HepG2 (cell line): ENCODE measurements around the gene ZFP69. TPM values are rescaled to one million over a fixed set of nuclear protein-coding genes. Genes with fewer than 3 reads are reported as not detected.

Experiments used
- CENPX ChIP-seq: sonication (generic); formaldehyde crosslinking; IDR thresholded peaks from 2 replicates; pipeline ENCODE4 v1.9.0; 2021; ENCODE audit warnings: mild to moderate bottlenecking, missing genetic modification reagents, moderate library complexity
- CHCHD3 ChIP-seq: sonication (generic); formaldehyde crosslinking; IDR thresholded peaks from 2 replicates; pipeline ENCODE4 v1.8.0; 2022; ENCODE audit warnings: mild to moderate bottlenecking, missing genetic modification reagents, moderate library complexity
- GLI4 ChIP-seq: sonication (generic); formaldehyde crosslinking; IDR thresholded peaks from 2 replicates; pipeline ENCODE4 v1.5.1; 2020; ENCODE audit warnings: missing genetic modification reagents, mild to moderate bottlenecking, moderate library complexity, borderline replicate concordance
- GPN1 ChIP-seq: sonication (generic); formaldehyde crosslinking; IDR thresholded peaks from 2 replicates; pipeline ENCODE4 v1.5.1; 2020; ENCODE audit warnings: missing genetic modification reagents, borderline replicate concordance
- POLR2G ChIP-seq: fragments of 200-400 bp; formaldehyde crosslinking; IDR thresholded peaks from 2 replicates; pipeline ENCODE4 v1.6.1; 2018; ENCODE audit warnings: mild to moderate bottlenecking, low read depth, low read length, moderate library complexity
- SCMH1 ChIP-seq: sonication (generic); formaldehyde crosslinking; IDR thresholded peaks from 2 replicates; pipeline ENCODE4 v1.9.0; 2021; ENCODE audit warnings: missing genetic modification reagents, mild to moderate bottlenecking, borderline replicate concordance
- polyA plus RNA-seq, 8 experiments: library from polyadenylated mRNA; depleted of rRNA in 3 of 8; stranded (reverse) in 7 of 8; unstranded in 1 of 8; fragments of >200 nt; fragmentation: Illumina TruSeq in 4 of 8; extraction: Trizol in 4 of 8; gene quantifications; 2 replicates each; pipeline versions ENCODE4 v1.2.1 to v1.2.3, GENCODE V29; 2011 to 2016; ENCODE audit warnings: low read depth in 4 of 8, missing spikeins in 1 of 8, mixed read lengths in 1 of 8; ENCODE audit not compliant: insufficient read depth in 1 of 8
- total RNA-seq, 5 experiments: library from RNA; depleted of rRNA; stranded (reverse); fragments of >200 nt; fragmentation: Illumina TruSeq; extraction: Trizol; gene quantifications; 2 replicates each; pipeline ENCODE4 v1.2.3, GENCODE V29; 2016; ENCODE audit warnings: low read depth in 1 of 5
- TF ChIP-seq, protein P1 (sequence below), 2 experiments: IDR thresholded peaks; 2 replicates each; pipeline ENCODE4 v1.6.1; 2011 to 2012; ENCODE audit warnings: low read length in 2 of 2, borderline replicate concordance in 1 of 2, low read depth in 1 of 2, mild to moderate bottlenecking in 1 of 2, moderate library complexity in 1 of 2
- TF ChIP-seq, protein P2 (sequence below): sonication (generic); formaldehyde crosslinking; IDR thresholded peaks from 2 replicates; pipeline ENCODE4 v1.5.0; 2020; ENCODE audit warnings: mild to moderate bottlenecking, missing genetic modification reagents
- TF ChIP-seq, protein P3 (sequence below): sonication (generic); formaldehyde crosslinking; IDR thresholded peaks from 2 replicates; pipeline ENCODE4 v1.5.0; 2020; ENCODE audit warnings: mild to moderate bottlenecking, missing genetic modification reagents
- TF ChIP-seq, protein P4 (sequence below): IDR thresholded peaks from 2 replicates; pipeline ENCODE4 v1.6.1; 2016; ENCODE audit warnings: low read depth

Gene ZFP69
- total and polyA plus RNA-seq, 2 of the 13 experiments (the other 11 are each of a cell fraction or from before 2014, with no cell fraction given), result 2.6 to 5.6 TPM

DNA sequence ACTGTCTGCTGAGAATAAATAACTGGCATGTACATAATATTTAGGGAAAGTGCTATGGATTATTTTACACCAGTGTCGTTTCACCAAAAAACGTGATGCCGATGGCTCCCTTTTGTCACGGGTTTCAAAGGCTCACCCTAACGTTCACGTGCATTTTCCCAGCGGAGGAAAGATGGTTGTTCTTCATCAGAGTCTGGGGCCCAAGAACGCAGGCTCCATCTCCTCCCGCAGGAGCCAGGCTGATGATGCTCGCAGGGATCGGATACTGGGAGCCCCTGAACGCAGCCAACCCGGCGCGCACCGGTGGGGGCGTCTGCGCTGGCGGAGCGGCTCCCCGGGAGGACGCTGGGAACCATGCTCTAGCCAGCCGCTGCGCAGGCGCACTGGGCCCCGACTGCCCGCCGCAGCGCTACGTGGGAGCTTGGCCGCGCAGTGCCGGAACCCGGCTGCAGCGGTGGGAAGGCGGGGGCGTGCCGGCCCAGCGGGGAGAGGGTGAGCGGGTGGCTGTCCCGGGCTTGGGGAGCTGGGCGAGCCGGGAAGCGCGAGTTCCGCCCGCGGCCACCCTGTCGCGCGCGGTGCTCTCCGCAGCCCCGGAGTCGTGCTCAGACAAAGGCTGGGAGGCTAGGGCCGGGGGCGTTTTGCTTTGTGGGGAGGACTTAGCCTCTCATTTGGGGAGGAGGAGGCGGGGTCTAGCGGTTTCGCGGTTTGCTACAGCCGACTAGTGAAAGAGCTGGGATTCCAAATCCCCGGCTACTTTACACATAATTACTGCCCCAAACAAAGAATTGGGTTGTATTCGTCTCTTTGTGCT is 27.2 kb upstream of the ZFP69 start, which contains the start of gene ZFP69B (continued):
- TF ChIP-seq GPN1 (CRISPR knock-in tag) (no peak), CHCHD3 (CRISPR knock-in tag) (0 out of 2 replicates have a peak, but pooled peaks have one; percentile 39), SCMH1 (CRISPR knock-in tag) (no peak), CENPX (CRISPR knock-in tag) (no peak), POLR2G (peak; percentile 86), GLI4 (CRISPR knock-in tag) (0 out of 2 replicates have a peak, but pooled peaks have one; percentile 78)
- TF ChIP-seq, protein P1, sequence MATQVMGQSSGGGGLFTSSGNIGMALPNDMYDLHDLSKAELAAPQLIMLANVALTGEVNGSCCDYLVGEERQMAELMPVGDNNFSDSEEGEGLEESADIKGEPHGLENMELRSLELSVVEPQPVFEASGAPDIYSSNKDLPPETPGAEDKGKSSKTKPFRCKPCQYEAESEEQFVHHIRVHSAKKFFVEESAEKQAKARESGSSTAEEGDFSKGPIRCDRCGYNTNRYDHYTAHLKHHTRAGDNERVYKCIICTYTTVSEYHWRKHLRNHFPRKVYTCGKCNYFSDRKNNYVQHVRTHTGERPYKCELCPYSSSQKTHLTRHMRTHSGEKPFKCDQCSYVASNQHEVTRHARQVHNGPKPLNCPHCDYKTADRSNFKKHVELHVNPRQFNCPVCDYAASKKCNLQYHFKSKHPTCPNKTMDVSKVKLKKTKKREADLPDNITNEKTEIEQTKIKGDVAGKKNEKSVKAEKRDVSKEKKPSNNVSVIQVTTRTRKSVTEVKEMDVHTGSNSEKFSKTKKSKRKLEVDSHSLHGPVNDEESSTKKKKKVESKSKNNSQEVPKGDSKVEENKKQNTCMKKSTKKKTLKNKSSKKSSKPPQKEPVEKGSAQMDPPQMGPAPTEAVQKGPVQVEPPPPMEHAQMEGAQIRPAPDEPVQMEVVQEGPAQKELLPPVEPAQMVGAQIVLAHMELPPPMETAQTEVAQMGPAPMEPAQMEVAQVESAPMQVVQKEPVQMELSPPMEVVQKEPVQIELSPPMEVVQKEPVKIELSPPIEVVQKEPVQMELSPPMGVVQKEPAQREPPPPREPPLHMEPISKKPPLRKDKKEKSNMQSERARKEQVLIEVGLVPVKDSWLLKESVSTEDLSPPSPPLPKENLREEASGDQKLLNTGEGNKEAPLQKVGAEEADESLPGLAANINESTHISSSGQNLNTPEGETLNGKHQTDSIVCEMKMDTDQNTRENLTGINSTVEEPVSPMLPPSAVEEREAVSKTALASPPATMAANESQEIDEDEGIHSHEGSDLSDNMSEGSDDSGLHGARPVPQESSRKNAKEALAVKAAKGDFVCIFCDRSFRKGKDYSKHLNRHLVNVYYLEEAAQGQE (IDR thresholded peaks at IDR 0.05; ENCODE audit: borderline replicate concordance in 1 of 2, low read depth in 1 of 2, low read length in 2 of 2), result no peak
- TF ChIP-seq, protein P2, sequence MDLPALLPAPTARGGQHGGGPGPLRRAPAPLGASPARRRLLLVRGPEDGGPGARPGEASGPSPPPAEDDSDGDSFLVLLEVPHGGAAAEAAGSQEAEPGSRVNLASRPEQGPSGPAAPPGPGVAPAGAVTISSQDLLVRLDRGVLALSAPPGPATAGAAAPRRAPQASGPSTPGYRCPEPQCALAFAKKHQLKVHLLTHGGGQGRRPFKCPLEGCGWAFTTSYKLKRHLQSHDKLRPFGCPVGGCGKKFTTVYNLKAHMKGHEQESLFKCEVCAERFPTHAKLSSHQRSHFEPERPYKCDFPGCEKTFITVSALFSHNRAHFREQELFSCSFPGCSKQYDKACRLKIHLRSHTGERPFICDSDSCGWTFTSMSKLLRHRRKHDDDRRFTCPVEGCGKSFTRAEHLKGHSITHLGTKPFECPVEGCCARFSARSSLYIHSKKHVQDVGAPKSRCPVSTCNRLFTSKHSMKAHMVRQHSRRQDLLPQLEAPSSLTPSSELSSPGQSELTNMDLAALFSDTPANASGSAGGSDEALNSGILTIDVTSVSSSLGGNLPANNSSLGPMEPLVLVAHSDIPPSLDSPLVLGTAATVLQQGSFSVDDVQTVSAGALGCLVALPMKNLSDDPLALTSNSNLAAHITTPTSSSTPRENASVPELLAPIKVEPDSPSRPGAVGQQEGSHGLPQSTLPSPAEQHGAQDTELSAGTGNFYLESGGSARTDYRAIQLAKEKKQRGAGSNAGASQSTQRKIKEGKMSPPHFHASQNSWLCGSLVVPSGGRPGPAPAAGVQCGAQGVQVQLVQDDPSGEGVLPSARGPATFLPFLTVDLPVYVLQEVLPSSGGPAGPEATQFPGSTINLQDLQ (CRISPR knock-in tag), result no peak
- TF ChIP-seq, protein P3, sequence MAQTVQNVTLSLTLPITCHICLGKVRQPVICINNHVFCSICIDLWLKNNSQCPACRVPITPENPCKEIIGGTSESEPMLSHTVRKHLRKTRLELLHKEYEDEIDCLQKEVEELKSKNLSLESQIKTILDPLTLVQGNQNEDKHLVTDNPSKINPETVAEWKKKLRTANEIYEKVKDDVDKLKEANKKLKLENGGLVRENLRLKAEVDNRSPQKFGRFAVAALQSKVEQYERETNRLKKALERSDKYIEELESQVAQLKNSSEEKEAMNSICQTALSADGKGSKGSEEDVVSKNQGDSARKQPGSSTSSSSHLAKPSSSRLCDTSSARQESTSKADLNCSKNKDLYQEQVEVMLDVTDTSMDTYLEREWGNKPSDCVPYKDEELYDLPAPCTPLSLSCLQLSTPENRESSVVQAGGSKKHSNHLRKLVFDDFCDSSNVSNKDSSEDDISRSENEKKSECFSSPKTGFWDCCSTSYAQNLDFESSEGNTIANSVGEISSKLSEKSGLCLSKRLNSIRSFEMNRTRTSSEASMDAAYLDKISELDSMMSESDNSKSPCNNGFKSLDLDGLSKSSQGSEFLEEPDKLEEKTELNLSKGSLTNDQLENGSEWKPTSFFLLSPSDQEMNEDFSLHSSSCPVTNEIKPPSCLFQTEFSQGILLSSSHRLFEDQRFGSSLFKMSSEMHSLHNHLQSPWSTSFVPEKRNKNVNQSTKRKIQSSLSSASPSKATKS (CRISPR knock-in tag), result no peak
- TF ChIP-seq, protein P4, sequence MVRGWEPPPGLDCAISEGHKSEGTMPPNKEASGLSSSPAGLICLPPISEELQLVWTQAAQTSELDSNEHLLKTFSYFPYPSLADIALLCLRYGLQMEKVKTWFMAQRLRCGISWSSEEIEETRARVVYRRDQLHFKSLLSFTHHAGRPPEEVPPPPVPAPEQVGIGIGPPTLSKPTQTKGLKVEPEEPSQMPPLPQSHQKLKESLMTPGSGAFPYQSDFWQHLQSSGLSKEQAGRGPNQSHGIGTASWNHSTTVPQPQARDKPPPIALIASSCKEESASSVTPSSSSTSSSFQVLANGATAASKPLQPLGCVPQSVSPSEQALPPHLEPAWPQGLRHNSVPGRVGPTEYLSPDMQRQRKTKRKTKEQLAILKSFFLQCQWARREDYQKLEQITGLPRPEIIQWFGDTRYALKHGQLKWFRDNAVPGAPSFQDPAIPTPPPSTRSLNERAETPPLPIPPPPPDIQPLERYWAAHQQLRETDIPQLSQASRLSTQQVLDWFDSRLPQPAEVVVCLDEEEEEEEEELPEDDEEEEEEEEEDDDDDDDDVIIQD (CRISPR knock-in tag), result no peak
